ENCODE measurements around the gene CEP76.

DNA sequence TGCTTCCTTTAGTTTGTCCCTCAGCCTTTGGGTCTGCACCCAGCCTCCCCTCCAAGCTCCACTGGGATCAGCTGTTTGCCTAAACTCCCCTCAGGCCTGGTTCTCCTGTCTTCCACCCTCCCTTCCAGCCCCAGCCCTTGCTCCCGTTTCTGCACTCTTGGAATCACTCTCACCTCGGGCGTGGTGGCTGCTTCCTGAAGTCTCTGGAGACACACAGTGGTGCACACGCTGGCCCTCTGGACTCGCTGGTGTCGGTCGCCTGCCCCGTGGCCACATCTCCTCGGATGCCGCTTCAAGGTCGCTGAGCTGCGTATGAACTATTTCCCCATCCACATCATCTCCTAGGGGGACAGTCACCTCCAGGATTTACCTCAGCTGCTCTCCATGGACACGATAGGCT is 46.6 kb upstream of the CEP76 start:
- no peak for TF ChIP-seq ARNTL (CRISPR knock-in tag; IDR thresholded peaks at IDR 0.05; ENCODE audit: borderline replicate concordance, low read depth)
- no peak for TF ChIP-seq ZNF70 (CRISPR knock-in tag; IDR thresholded peaks at IDR 0.05)
- TF ChIP-seq RARB (CRISPR knock-in tag; IDR thresholded peaks at IDR 0.05): no peak
- no peak for TF ChIP-seq ZNF565 (CRISPR knock-in tag; conservative IDR thresholded peaks at IDR 0.05; ENCODE audit: low read depth)
- TF ChIP-seq, protein P1, sequence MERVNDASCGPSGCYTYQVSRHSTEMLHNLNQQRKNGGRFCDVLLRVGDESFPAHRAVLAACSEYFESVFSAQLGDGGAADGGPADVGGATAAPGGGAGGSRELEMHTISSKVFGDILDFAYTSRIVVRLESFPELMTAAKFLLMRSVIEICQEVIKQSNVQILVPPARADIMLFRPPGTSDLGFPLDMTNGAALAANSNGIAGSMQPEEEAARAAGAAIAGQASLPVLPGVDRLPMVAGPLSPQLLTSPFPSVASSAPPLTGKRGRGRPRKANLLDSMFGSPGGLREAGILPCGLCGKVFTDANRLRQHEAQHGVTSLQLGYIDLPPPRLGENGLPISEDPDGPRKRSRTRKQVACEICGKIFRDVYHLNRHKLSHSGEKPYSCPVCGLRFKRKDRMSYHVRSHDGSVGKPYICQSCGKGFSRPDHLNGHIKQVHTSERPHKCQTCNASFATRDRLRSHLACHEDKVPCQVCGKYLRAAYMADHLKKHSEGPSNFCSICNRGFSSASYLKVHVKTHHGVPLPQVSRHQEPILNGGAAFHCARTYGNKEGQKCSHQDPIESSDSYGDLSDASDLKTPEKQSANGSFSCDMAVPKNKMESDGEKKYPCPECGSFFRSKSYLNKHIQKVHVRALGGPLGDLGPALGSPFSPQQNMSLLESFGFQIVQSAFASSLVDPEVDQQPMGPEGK (CRISPR knock-in tag; IDR thresholded peaks at IDR 0.05; ENCODE audit: borderline replicate concordance): no peak
- TF ChIP-seq CREB5 (CRISPR knock-in tag; IDR thresholded peaks at IDR 0.05; ENCODE audit: low read depth): no peak
- TF ChIP-seq, protein P2, sequence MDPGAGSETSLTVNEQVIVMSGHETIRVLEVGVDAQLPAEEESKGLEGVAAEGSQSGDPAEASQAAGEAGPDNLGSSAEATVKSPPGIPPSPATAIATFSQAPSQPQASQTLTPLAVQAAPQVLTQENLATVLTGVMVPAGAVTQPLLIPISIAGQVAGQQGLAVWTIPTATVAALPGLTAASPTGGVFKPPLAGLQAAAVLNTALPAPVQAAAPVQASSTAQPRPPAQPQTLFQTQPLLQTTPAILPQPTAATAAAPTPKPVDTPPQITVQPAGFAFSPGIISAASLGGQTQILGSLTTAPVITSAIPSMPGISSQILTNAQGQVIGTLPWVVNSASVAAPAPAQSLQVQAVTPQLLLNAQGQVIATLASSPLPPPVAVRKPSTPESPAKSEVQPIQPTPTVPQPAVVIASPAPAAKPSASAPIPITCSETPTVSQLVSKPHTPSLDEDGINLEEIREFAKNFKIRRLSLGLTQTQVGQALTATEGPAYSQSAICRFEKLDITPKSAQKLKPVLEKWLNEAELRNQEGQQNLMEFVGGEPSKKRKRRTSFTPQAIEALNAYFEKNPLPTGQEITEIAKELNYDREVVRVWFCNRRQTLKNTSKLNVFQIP (CRISPR knock-in tag; IDR thresholded peaks at IDR 0.05; ENCODE audit: borderline replicate concordance, low read depth): no peak
- no peak for TF ChIP-seq ZFP30 (CRISPR knock-in tag; IDR thresholded peaks at IDR 0.05)
- TF ChIP-seq BACH2 (CRISPR knock-in tag; IDR thresholded peaks at IDR 0.05; ENCODE audit: borderline replicate concordance): no peak
- no peak for TF ChIP-seq PPARA (CRISPR knock-in tag; IDR thresholded peaks at IDR 0.05; ENCODE audit: borderline replicate concordance)
- TF ChIP-seq, protein P3, sequence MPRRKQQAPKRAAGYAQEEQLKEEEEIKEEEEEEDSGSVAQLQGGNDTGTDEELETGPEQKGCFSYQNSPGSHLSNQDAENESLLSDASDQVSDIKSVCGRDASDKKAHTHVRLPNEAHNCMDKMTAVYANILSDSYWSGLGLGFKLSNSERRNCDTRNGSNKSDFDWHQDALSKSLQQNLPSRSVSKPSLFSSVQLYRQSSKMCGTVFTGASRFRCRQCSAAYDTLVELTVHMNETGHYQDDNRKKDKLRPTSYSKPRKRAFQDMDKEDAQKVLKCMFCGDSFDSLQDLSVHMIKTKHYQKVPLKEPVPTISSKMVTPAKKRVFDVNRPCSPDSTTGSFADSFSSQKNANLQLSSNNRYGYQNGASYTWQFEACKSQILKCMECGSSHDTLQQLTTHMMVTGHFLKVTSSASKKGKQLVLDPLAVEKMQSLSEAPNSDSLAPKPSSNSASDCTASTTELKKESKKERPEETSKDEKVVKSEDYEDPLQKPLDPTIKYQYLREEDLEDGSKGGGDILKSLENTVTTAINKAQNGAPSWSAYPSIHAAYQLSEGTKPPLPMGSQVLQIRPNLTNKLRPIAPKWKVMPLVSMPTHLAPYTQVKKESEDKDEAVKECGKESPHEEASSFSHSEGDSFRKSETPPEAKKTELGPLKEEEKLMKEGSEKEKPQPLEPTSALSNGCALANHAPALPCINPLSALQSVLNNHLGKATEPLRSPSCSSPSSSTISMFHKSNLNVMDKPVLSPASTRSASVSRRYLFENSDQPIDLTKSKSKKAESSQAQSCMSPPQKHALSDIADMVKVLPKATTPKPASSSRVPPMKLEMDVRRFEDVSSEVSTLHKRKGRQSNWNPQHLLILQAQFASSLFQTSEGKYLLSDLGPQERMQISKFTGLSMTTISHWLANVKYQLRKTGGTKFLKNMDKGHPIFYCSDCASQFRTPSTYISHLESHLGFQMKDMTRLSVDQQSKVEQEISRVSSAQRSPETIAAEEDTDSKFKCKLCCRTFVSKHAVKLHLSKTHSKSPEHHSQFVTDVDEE (CRISPR knock-in tag; IDR thresholded peaks at IDR 0.05): no peak
- TF ChIP-seq ZNF8 (CRISPR knock-in tag; IDR thresholded peaks at IDR 0.05): no peak
- TF ChIP-seq ZFP3 (CRISPR knock-in tag; IDR thresholded peaks at IDR 0.05): no peak

Data from SK-N-SH treated with all-trans-retinoic acid at 6 μM for 48 hours (cell line).